SU-DHL-6 (cell line): Measurements from ENCODE around the gene DPYSL4.

ENCODE experiments used
- EZH2phosphoT487 ChIP-seq: fragments of 200-600 bp; sonication (generic), shearing (Covaris generic); conservative IDR thresholded peaks from 2 replicates; pipeline ENCODE4 v1.6.1; 2018; ENCODE audit warnings: mild to moderate bottlenecking, antibody characterized with exemption, low read length, moderate library complexity, mixed read lengths
- TF ChIP-seq, protein P1 (sequence below): fragments of 200-600 bp; sonication (generic); IDR thresholded peaks from one replicate; pipeline ENCODE4 v1.5.1; 2017; ENCODE audit warnings: antibody characterized with exemption, mild to moderate bottlenecking, low read length, moderate library complexity; ENCODE audit not compliant: insufficient read depth, poor library complexity, severe bottlenecking

- TF ChIP-seq, protein P1, sequence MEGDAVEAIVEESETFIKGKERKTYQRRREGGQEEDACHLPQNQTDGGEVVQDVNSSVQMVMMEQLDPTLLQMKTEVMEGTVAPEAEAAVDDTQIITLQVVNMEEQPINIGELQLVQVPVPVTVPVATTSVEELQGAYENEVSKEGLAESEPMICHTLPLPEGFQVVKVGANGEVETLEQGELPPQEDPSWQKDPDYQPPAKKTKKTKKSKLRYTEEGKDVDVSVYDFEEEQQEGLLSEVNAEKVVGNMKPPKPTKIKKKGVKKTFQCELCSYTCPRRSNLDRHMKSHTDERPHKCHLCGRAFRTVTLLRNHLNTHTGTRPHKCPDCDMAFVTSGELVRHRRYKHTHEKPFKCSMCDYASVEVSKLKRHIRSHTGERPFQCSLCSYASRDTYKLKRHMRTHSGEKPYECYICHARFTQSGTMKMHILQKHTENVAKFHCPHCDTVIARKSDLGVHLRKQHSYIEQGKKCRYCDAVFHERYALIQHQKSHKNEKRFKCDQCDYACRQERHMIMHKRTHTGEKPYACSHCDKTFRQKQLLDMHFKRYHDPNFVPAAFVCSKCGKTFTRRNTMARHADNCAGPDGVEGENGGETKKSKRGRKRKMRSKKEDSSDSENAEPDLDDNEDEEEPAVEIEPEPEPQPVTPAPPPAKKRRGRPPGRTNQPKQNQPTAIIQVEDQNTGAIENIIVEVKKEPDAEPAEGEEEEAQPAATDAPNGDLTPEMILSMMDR: no peak
- no peak for TF ChIP-seq EZH2phosphoT487
Measured at GRCh38 chr10:132224343-132225072, 37.8 kb downstream of the DPYSL4 start.
